HEK293 (cell line): ENCODE results near the gene CDO1.
A peak's percentile ranks its signal among the peaks of the same experiment; 100 is the strongest.

Experiments
- CTCF ChIA-PET: fragments of 350-600 bp; formaldehyde crosslinking; extraction: SDS; loops from one replicate; lab custom pipeline; 2021; ENCODE audit warnings: antibody characterized with exemption; lab: Yijun Ruan, JAX
- POLR2A ChIA-PET: fragments of 300-600 bp; formaldehyde crosslinking; extraction: SDS; loops from one replicate; lab custom pipeline; 2020; ENCODE audit warnings: antibody characterized with exemption, inconsistent platforms; lab: Yijun Ruan, JAX
- H3K27ac ChIP-seq: fragments of 200-500 bp; sonication (Bioruptor generic); 2 replicates; pipeline ENCODE4 v1.5.1; 2014; ENCODE audit warnings: low read depth, low read length, control low read depth, inconsistent platforms; ENCODE audit errors: extremely low read depth
- H3K36me3 ChIP-seq, 2 experiments: fragments of 200-500 bp in 1 of 2; sonication (Bioruptor generic) in 1 of 2; 1 replicate in 1 of 2; 2 replicates in 1 of 2; pipeline ENCODE4 v1.5.1; 2014 to 2017; ENCODE audit warnings: inconsistent platforms in 2 of 2, low read length in 2 of 2; ENCODE audit not compliant: control insufficient read depth in 2 of 2, insufficient read depth in 1 of 2
- H3K4me1 ChIP-seq: fragments of 200-500 bp; sonication (Bioruptor generic); 2 replicates; pipeline ENCODE4 v1.5.1; 2014; ENCODE audit warnings: mild to moderate bottlenecking, low read length, inconsistent platforms; ENCODE audit not compliant: control insufficient read depth, insufficient read depth
- H3K4me3 ChIP-seq: 2 replicates; pipeline ENCODE4 v1.5.1; 2011; ENCODE audit warnings: low read depth, mild to moderate bottlenecking, control low read depth, low read length, moderate library complexity
- H3K9me3 ChIP-seq: fragments of 200-500 bp; sonication (Bioruptor generic); 2 replicates; pipeline ENCODE4 v1.5.1; 2014; ENCODE audit warnings: low read depth, low read length, inconsistent platforms; ENCODE audit not compliant: control insufficient read depth, insufficient read depth
- AEBP2 ChIP-seq: fragments of 450-650 bp; formaldehyde crosslinking; IDR thresholded peaks from 2 replicates; pipeline ENCODE4 v1.5.1; 2016; ENCODE audit warnings: missing biosample characterization, missing genetic modification characterization, borderline replicate concordance
- CTCF ChIP-seq: fragments of 450-650 bp; formaldehyde crosslinking; IDR thresholded peaks from 2 replicates; pipeline ENCODE4 v1.5.1; 2016; ENCODE audit warnings: missing biosample characterization, missing genetic modification characterization
- HOXD13 ChIP-seq: sonication (generic); formaldehyde crosslinking; IDR thresholded peaks from 2 replicates; pipeline ENCODE4 v1.8.0; 2022; ENCODE audit warnings: missing genetic modification reagents, borderline replicate concordance
- PRDM6 ChIP-seq: fragments of 450-650 bp; formaldehyde crosslinking; IDR thresholded peaks from 2 replicates; pipeline ENCODE4 v1.5.1; 2017; ENCODE audit warnings: missing biosample characterization, missing genetic modification characterization
- REST ChIP-seq: fragments of 450-650 bp; formaldehyde crosslinking; IDR thresholded peaks from 2 replicates; pipeline ENCODE4 v1.5.1; 2016; ENCODE audit warnings: missing biosample characterization, missing genetic modification characterization
- ZBTB10 ChIP-seq: fragments of 450-650 bp; formaldehyde crosslinking; IDR thresholded peaks from 2 replicates; pipeline ENCODE4 v1.5.1; 2016; ENCODE audit warnings: missing biosample characterization, missing genetic modification characterization
- ZNF184 ChIP-seq: fragments of 450-650 bp; IDR thresholded peaks from 2 replicates; pipeline ENCODE4 v1.5.1; 2018; ENCODE audit warnings: missing biosample characterization, mild to moderate bottlenecking, missing genetic modification characterization
- ZNF335 ChIP-seq: fragments of 450-650 bp; formaldehyde crosslinking; conservative IDR thresholded peaks from 2 replicates; pipeline ENCODE4 v1.5.1; 2016; ENCODE audit warnings: missing biosample characterization, missing genetic modification characterization
- ZNF585B ChIP-seq: fragments of 450-650 bp; formaldehyde crosslinking; IDR thresholded peaks from 2 replicates; pipeline ENCODE4 v1.5.1; 2016; ENCODE audit warnings: missing biosample characterization, missing genetic modification characterization
- ZNF664 ChIP-seq: fragments of 450-650 bp; formaldehyde crosslinking; IDR thresholded peaks from 2 replicates; pipeline ENCODE4 v1.5.1; 2016; ENCODE audit warnings: missing biosample characterization, missing genetic modification characterization
- ZNF677 ChIP-seq: fragments of 450-650 bp; IDR thresholded peaks from 2 replicates; pipeline ENCODE4 v1.5.0; 2018; ENCODE audit warnings: missing biosample characterization, mild to moderate bottlenecking, missing genetic modification characterization, moderate library complexity
- ZNF704 ChIP-seq: fragments of 450-650 bp; formaldehyde crosslinking; IDR thresholded peaks from 2 replicates; pipeline ENCODE4 v1.5.1; 2016; ENCODE audit warnings: missing biosample characterization, missing genetic modification characterization
- ZNF768 ChIP-seq: fragments of 450-650 bp; formaldehyde crosslinking; IDR thresholded peaks from 2 replicates; pipeline ENCODE4 v1.5.1; 2018; ENCODE audit warnings: missing biosample characterization, mild to moderate bottlenecking, missing genetic modification characterization
- ZNF837 ChIP-seq: fragments of 450-650 bp; formaldehyde crosslinking; IDR thresholded peaks from 2 replicates; pipeline ENCODE4 v1.5.1; 2016; ENCODE audit warnings: missing biosample characterization, missing genetic modification characterization

Gene CDO1

GRCh38 chr5:115857057-115857479 is 40.6 kb upstream of the CDO1 start (continued):
- no peak for TF ChIP-seq ZNF335
- TF ChIP-seq ZNF184 (tag by site-specific recombination) = no peak

- H3K4me1 ChIP-seq = peaks cover 27% of the 10 kb centered on the region
- POLR2A ChIA-PET = no interaction called here
- CTCF ChIA-PET = no interaction called here
These were observed 39.5 kb upstream of the CDO1 start for GRCh38 chr5:115855959-115856358.

GRCh38 chr5:115854139-115854538 is 37.7 kb upstream of the CDO1 start:
- H3K27ac ChIP-seq = no peak overlapping the region
- peaks cover 30% of the 10 kb centered on the region for H3K4me1 ChIP-seq
- POLR2A ChIA-PET = no interaction called here
- TF ChIP-seq REST (tag by site-specific recombination) (no peak), ZNF768 (tag by site-specific recombination) (no peak), ZNF837 (no peak), ZNF585B (no peak), HOXD13 (CRISPR knock-in tag) (no peak), ZNF704 (tag by site-specific recombination) (no peak), ZNF677 (tag by site-specific recombination) (no peak), ZBTB10 (tag by site-specific recombination) (no peak), AEBP2 (tag by site-specific recombination) (no peak), CTCF (tag by site-specific recombination) (no peak)
- no peaks in the 10 kb centered on the region for H3K9me3 ChIP-seq
- CTCF ChIA-PET = no interaction called here
- H3K4me3 ChIP-seq = no peak overlapping the region
- no peaks in the 10 kb centered on the region for H3K36me3 ChIP-seq

More at GRCh38 chr5:115855959-115856358, 39.5 kb upstream of the CDO1 start:
- H3K36me3 ChIP-seq = no peaks in the 10 kb centered on the region
- no peaks in the 10 kb centered on the region for H3K9me3 ChIP-seq
- no peak overlapping the region for H3K27ac ChIP-seq
- TF ChIP-seq ZNF837 = no peak
- peak; percentile 43; the same call in 1 of the 2 replicates for TF ChIP-seq PRDM6 (tag by site-specific recombination)
- TF ChIP-seq ZNF664 (tag by site-specific recombination) = peak; percentile 73; the same call in 1 of the 2 replicates
- TF ChIP-seq, all 188 proteins: peak for 2
- no peak overlapping the region for H3K4me3 ChIP-seq
